Osteoblast (primary cell): ENCODE results near the gene CGREF1. TPM values are rescaled to one million over a fixed set of nuclear protein-coding genes. Genes with fewer than 3 reads are reported as not detected.

Source experiments
- DNase-seq: peaks from one replicate; pipeline ENCODE4 v3.0.0; 2011; ENCODE audit warnings: low spot score, mixed read lengths; ENCODE audit not compliant: insufficient read length; ENCODE audit errors: missing footprints
- H2AFZ ChIP-seq: 2 replicates; pipeline ENCODE4 v1.6.0; 2011; ENCODE audit warnings: mild to moderate bottlenecking, low read length
- H3K27ac ChIP-seq: 2 replicates; pipeline ENCODE4 v1.5.1; 2011; ENCODE audit warnings: mild to moderate bottlenecking, low read depth, low read length, moderate library complexity
- H3K27me3 ChIP-seq: 2 replicates; pipeline ENCODE4 v1.6.0; 2012; ENCODE audit warnings: mild to moderate bottlenecking, control low read depth, inconsistent platforms, low read length, moderate library complexity; ENCODE audit not compliant: insufficient read depth
- H3K36me3 ChIP-seq: 2 replicates; pipeline ENCODE4 v1.5.1; 2011; ENCODE audit warnings: mild to moderate bottlenecking, low read length, control low read depth, moderate library complexity; ENCODE audit not compliant: insufficient read depth
- H3K4me1 ChIP-seq: 2 replicates; pipeline ENCODE4 v1.5.1; 2011; ENCODE audit warnings: mild to moderate bottlenecking, low read length, control low read depth, moderate library complexity; ENCODE audit not compliant: insufficient read depth
- H3K4me2 ChIP-seq: 2 replicates; pipeline ENCODE4 v1.6.0; 2011; ENCODE audit warnings: mild to moderate bottlenecking, low read length; ENCODE audit not compliant: insufficient read depth
- H3K4me3 ChIP-seq: fragments of 200-600 bp; sonication (generic); 3 replicates; pipeline ENCODE4 v1.5.1; 2012; ENCODE audit warnings: mild to moderate bottlenecking, low read length, inconsistent platforms; ENCODE audit not compliant: insufficient read depth
- H3K79me2 ChIP-seq: 2 replicates; pipeline ENCODE4 v1.6.0; 2012; ENCODE audit warnings: mild to moderate bottlenecking, low read length, control low read depth, inconsistent platforms; ENCODE audit not compliant: insufficient read depth
- H3K9me3 ChIP-seq: 2 replicates; pipeline ENCODE4 v1.5.1; 2011; ENCODE audit warnings: low read depth, low read length, control low read depth
- H4K20me1 ChIP-seq: 2 replicates; pipeline ENCODE4 v1.6.0; 2012; ENCODE audit warnings: mild to moderate bottlenecking, low read length, control low read depth; ENCODE audit not compliant: insufficient read depth
- CTCF ChIP-seq: IDR thresholded peaks from 2 replicates; pipeline ENCODE4 v1.5.1; 2011; ENCODE audit warnings: mild to moderate bottlenecking, low read depth, low read length, moderate library complexity; ENCODE audit errors: extremely low read depth
- total RNA-seq: library from RNA; depleted of rRNA; stranded (reverse); fragments of >200 nt; gene quantifications from 2 replicates; pipeline ENCODE4 v1.2.3, GENCODE V29; 2012

CGREF1 gene
- total RNA-seq, 1 donor, result 14.5 TPM

DNA sequence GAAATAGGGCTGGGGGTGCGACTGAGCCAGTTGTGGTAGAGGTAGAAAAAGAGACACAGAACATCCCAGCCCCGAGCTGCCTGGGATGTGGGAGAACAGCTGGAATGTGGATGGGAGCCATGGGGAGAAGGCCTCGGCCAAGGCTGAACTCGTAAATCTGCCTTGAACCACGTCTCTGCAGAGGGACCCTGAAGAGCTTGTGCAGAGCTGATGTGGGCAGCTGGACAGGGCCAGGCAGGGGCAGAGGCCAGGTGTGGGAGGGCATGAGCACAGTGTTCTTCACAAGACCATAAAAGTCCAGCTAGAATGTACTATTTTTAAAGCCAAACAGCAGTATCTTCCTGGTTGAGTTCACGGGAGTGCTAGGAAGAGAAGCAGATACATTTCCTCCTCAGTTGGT is 35.6 kb upstream of the CGREF1 start:
- Histone ChIP-seq H3K79me2 (no peaks in the 10 kb centered on the region), H3K4me2 (no peak overlapping the region), H4K20me1 (no peaks in the 10 kb centered on the region), H3K27ac (no peak overlapping the region), H3K27me3 (no peaks in the 10 kb centered on the region), H3K9me3 (no peaks in the 10 kb centered on the region), H3K36me3 (no peaks in the 10 kb centered on the region), H3K4me1 (no peaks in the 10 kb centered on the region), H3K4me3 (no peak overlapping the region), H2AFZ (no peak overlapping the region)
- no peak for TF ChIP-seq CTCF
- DNase-seq, result no peak

DNA sequence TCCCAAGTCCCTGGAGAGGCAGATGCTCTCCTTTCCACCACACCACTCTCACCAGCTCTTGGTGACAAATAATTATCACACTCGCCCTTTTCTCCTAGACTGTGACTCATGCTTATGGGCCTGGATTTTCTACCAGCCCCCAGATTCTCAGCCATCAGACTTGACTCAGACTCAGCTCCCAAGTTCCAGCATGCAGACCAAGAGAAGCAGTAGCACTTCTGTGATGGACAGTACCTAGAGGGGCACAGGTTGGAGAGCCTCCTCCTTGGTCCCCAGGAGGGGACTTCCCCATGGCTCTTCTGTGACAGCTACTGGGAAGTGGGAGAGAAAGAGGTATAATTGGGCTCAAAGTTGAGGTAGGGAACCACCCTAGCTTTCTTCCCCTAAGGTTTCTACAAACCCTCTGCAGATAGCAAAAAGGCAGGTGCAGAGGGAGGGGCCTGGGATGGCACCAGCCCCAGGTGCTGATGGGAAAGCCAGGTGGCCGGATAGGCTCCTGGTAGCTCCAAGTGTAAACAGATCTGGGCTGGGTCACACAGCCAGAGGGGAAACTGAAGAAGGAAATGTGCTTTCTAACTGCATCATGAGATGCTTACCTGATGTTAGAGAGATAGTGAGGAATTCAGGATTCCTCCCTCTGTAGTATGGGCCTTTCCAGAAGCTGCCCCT is 34.0 kb upstream of the CGREF1 start:
- no peak for TF ChIP-seq CTCF
- no peak overlapping the region for H3K4me3 ChIP-seq
- H3K4me1 ChIP-seq, result no peaks in the 10 kb centered on the region
- H3K4me2 ChIP-seq, result no peak overlapping the region
- H3K27ac ChIP-seq, result no peak overlapping the region
- no peaks in the 10 kb centered on the region for H4K20me1 ChIP-seq
- H3K79me2 ChIP-seq, result no peaks in the 10 kb centered on the region
- no peaks in the 10 kb centered on the region for H3K27me3 ChIP-seq
- no peaks in the 10 kb centered on the region for H3K36me3 ChIP-seq
- peak; percentile 98 for DNase-seq
- H2AFZ ChIP-seq, result no peak overlapping the region
- no peaks in the 10 kb centered on the region for H3K9me3 ChIP-seq

DNA sequence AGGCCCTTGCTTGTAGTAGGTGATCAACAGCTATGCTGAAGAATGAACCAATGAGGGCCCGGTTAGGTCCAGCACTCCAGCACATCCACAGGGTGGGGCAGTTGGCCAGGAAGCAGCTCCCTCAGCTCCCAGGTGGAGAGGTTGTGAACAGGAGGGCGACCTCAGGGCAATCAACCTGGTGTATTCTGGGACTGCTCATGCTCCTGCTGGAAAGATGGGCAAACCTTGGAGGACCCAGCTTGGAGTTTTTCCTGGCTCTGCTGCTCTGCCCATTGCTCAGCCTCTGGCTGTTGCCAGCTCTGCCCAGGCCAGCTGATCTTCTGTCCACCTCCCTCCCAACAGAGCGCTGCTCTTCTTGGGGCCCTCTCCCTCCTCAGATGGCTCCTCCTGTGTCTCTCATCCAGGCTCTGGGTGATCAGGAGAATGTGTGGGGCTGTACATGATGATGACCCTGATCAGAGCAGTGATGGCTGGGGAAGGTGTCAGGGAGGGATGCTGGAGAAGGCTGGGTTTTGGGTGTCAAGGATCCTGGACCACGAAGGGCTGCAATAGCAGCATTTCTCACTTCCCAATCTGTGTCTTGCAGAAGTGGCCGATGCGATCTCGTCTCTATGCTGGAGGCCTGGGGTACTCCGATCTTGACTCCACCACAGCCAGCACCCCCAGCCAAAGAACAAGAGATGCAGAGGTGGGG is 33.3 kb upstream of the CGREF1 start:
- no peaks in the 10 kb centered on the region for H3K36me3 ChIP-seq
- no peaks in the 10 kb centered on the region for H3K4me1 ChIP-seq
- no peaks in the 10 kb centered on the region for H3K27me3 ChIP-seq
- no peak for TF ChIP-seq CTCF
- H3K4me2 ChIP-seq, result no peak overlapping the region
- no peak overlapping the region for H2AFZ ChIP-seq
- no peak overlapping the region for H3K27ac ChIP-seq
- DNase-seq, result no peak
- H3K79me2 ChIP-seq, result no peaks in the 10 kb centered on the region
- no peaks in the 10 kb centered on the region for H4K20me1 ChIP-seq
- H3K4me3 ChIP-seq, result no peak overlapping the region
- H3K9me3 ChIP-seq, result no peaks in the 10 kb centered on the region

DNA sequence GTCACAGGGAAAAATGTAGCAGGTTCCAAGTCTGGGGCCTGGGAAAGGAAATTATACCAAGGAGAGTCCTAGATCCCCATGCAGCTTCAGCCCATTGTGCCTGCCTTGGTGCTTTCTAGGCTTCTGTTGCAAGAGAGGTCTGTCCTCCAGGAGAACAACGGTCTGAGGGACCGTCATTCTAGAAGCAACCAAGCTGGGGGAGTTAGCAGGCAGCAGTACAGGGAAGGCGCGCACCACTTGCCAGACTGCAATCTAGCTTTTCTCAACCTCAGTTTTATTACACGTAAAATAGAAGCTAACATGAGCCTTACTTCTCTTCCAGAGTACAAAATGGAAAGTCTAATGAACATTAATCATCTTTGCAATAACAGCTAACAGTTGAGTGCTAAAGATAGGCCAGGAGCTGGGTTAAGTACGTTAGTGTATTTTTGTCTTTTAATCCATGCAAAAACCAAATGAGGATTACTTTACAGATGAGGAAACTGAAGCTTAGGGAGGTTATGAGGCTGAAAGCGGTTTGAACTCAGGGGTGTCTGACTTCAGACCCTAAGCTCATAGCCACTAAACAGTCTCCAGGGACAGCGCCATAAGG is 31.8 kb upstream of the CGREF1 start:
- Histone ChIP-seq H3K9me3 (no peaks in the 10 kb centered on the region), H3K27me3 (no peaks in the 10 kb centered on the region), H3K4me2 (no peak overlapping the region), H3K79me2 (no peaks in the 10 kb centered on the region), H3K36me3 (no peaks in the 10 kb centered on the region), H3K4me3 (no peak overlapping the region), H3K4me1 (no peaks in the 10 kb centered on the region), H3K27ac (no peak overlapping the region), H2AFZ (no peak overlapping the region), H4K20me1 (no peaks in the 10 kb centered on the region)
- no peak for DNase-seq
- no peak for TF ChIP-seq CTCF
